Neutrophil (primary cell): ENCODE results near the gene ATXN1.

Source experiments
- H3K27ac ChIP-seq: fragments of 200-600 bp; sonication (generic); 2 replicates; pipeline ENCODE4 v1.5.1; 2016; ENCODE audit warnings: mild to moderate bottlenecking, moderate library complexity
- H3K27me3 ChIP-seq: fragments of 200-600 bp; sonication (generic); 2 replicates; pipeline ENCODE4 v1.6.0; 2016; ENCODE audit warnings: mild to moderate bottlenecking
- H3K36me3 ChIP-seq: fragments of 200-600 bp; sonication (generic); 2 replicates; pipeline ENCODE4 v1.5.1; 2017
- H3K4me1 ChIP-seq, 2 experiments: fragments of 200-600 bp in 1 of 2; sonication (generic) in 1 of 2; 1 replicate in 1 of 2; 2 replicates in 1 of 2; pipeline versions ENCODE4 v1.5.1 to v1.6.1; 2013 to 2016; ENCODE audit warnings: low read depth in 1 of 2, low read length in 1 of 2, mild to moderate bottlenecking in 1 of 2, moderate library complexity in 1 of 2; ENCODE audit not compliant: control insufficient read depth in 1 of 2, insufficient read depth in 1 of 2
- H3K4me3 ChIP-seq, 2 experiments: fragments of 200-600 bp in 1 of 2; sonication (generic) in 1 of 2; 1 replicate in 1 of 2; 2 replicates in 1 of 2; pipeline ENCODE4 v1.5.1; 2013 to 2016; ENCODE audit warnings: low read depth in 1 of 2, low read length in 1 of 2, mild to moderate bottlenecking in 1 of 2, moderate library complexity in 1 of 2
- H3K9me3 ChIP-seq: fragments of 200-600 bp; sonication (generic); 2 replicates; pipeline ENCODE4 v1.5.1; 2016
- TF ChIP-seq, protein P1 (sequence below): fragments of 200-600 bp; sonication (generic); IDR thresholded peaks from 2 replicates; pipeline ENCODE4 v1.5.1; 2016; ENCODE audit warnings: antibody characterized with exemption

Gene ATXN1

DNA sequence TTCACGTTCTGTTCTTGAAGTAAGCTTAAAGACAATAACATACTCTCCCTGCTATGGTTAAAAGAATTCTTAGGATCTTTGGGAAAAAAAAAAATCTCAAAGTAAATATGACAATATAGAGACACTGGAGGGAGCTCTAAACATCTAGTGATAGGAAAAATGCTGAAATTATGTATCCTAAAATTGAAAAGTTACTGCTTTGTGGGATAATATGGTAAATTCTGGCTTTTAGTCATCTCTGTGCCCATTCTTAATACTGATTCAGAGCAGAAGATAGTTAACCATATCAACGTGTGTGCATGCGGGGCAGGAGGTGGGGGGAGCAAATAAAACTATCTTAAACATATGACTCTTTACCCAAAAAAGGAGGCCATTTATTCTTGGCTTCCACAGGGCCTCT, 357.4 kb downstream of the ATXN1 start:
- TF ChIP-seq, protein P1, sequence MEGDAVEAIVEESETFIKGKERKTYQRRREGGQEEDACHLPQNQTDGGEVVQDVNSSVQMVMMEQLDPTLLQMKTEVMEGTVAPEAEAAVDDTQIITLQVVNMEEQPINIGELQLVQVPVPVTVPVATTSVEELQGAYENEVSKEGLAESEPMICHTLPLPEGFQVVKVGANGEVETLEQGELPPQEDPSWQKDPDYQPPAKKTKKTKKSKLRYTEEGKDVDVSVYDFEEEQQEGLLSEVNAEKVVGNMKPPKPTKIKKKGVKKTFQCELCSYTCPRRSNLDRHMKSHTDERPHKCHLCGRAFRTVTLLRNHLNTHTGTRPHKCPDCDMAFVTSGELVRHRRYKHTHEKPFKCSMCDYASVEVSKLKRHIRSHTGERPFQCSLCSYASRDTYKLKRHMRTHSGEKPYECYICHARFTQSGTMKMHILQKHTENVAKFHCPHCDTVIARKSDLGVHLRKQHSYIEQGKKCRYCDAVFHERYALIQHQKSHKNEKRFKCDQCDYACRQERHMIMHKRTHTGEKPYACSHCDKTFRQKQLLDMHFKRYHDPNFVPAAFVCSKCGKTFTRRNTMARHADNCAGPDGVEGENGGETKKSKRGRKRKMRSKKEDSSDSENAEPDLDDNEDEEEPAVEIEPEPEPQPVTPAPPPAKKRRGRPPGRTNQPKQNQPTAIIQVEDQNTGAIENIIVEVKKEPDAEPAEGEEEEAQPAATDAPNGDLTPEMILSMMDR = no peak
- H3K36me3 ChIP-seq = no peaks in the 10 kb centered on the region
- peaks cover 34 to 36% of the 10 kb centered on the region in 2 experiments for H3K4me1 ChIP-seq
- H3K27me3 ChIP-seq = no peaks in the 10 kb centered on the region
- H3K9me3 ChIP-seq = no peaks in the 10 kb centered on the region
- H3K4me3 ChIP-seq = no peak overlapping the region
- H3K27ac ChIP-seq = peak overlapping the region; percentile 25

DNA sequence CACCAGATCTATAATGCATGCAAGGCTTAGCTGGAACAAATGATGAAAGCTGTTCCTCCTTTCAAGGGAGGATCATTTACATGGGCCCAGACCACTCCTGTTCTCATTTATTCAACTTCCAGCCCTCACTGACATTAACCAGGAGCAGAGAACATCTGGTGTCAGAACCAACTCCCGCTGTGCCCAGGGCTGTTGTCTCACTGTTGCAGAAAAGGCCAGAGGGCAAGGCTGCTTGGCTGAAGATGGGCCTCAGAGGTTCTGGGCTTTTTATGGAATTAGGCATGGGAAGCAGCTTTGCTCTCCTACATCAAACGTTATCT, 358.7 kb downstream of the ATXN1 start:
- TF ChIP-seq, protein P1 = no peak
- H3K36me3 ChIP-seq = no peaks in the 10 kb centered on the region
- H3K4me3 ChIP-seq = no peak overlapping the region
- H3K9me3 ChIP-seq = no peaks in the 10 kb centered on the region
- no peak overlapping the region for H3K27ac ChIP-seq
- H3K27me3 ChIP-seq = no peaks in the 10 kb centered on the region
- peaks cover 28 to 29% of the 10 kb centered on the region in 2 experiments for H3K4me1 ChIP-seq

DNA sequence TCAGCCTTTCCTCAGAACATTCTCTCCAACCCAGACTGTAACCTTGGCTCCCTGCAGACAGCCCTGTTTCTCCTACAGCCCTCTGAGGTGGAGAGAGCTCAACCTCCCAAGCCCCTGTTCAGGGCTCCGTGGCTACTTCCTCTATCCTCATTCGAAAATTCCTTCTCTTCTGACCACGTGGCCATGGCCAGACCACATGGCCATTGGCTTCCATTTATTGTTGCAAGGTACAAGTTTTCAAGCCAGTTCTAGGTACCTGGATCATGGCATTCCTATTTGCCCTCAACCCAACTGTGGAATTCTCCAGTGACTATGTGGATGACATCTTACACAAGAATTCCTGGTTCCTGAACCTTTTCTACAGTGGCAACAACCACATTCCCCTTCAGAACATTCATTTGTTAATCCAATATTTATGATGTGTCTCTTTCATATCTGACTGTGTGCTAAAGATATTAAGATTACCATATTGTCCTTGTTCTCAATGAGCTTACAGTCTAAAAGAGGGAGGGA, 361.0 kb downstream of the ATXN1 start:
- Histone ChIP-seq H3K36me3 (no peaks in the 10 kb centered on the region), H3K4me3 (no peak overlapping the region), H3K27me3 (no peaks in the 10 kb centered on the region), H3K4me1 (peaks cover 6% of the 10 kb centered on the region in 2 experiments), H3K27ac (no peak overlapping the region), H3K9me3 (no peaks in the 10 kb centered on the region)
- TF ChIP-seq, protein P1 = no peak

DNA sequence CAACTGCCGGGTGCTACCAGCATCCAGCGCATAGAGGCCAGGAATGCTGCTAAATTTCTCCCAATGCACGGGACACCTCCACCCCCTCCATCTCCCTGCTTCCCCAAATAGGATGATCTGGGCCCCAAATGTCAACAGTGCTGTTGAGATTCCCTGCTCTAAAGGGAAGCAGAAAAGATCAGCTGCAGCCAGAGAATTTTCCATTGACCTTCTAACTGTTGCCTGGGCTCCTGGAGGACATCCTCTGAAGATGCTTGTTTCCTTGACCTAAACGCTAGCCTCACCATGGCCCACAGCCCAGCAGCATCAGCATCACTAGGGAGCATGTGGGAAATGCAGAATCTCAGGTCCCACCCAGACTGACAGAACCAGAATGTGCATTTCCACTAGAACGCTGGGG, 361.6 kb downstream of the ATXN1 start:
- Histone ChIP-seq H3K36me3 (no peaks in the 10 kb centered on the region), H3K4me3 (no peak overlapping the region), H3K4me1 (peaks cover under 1 to 2% of the 10 kb centered on the region in 2 experiments), H3K9me3 (no peaks in the 10 kb centered on the region), H3K27ac (no peak overlapping the region), H3K27me3 (no peaks in the 10 kb centered on the region)
- TF ChIP-seq, protein P1 = no peak

DNA sequence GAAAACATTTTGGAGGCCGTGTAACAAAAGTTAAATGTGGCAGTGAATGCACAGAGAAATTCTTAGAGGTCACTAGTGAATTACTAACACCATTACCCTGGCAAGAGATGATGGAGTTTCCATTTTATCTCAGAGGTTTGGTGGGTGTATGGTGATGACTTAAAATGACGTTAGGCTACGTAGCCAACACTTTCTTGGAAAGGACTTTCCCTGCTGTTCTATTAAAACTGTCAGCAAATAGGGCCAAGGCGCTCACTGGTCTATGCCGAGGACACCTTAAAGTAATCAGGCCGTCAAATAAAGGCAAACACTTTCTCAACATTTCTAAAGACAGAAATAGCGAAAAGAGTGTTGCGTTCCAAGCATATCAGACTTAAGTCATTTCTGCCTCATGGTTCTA, 362.1 kb downstream of the ATXN1 start:
- H3K36me3 ChIP-seq = no peaks in the 10 kb centered on the region
- H3K27me3 ChIP-seq = no peaks in the 10 kb centered on the region
- no peaks in the 10 kb centered on the region for H3K9me3 ChIP-seq
- H3K4me1 ChIP-seq = no peaks in the 10 kb centered on the region
- no peak overlapping the region for H3K27ac ChIP-seq
- H3K4me3 ChIP-seq = no peak overlapping the region
- TF ChIP-seq, protein P1 = no peak

DNA sequence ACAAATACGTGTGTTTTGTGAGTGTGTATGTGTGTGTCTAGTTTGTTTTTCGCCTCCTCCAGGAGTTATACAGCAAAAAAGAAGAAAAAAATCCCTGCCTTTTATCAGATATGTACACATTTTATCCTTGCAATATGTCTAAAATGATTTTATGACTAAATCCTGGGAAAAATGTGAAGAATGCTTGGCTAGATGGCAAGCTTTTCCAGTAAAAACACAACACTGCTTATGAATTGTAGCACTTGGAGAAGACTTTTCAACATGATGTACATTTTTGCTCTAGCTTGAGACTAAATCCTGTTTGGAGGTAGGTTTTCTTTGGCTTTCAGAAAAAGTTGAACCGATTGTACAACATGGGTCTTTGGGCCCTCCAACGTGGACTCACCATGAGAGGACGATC, 362.7 kb downstream of the ATXN1 start:
- Histone ChIP-seq H3K9me3 (no peaks in the 10 kb centered on the region), H3K36me3 (no peaks in the 10 kb centered on the region), H3K27ac (no peak overlapping the region), H3K4me3 (no peak overlapping the region), H3K27me3 (no peaks in the 10 kb centered on the region), H3K4me1 (no peaks in the 10 kb centered on the region)
- TF ChIP-seq, protein P1 = no peak
